GM19455 (cell line): Measurements from ENCODE around the gene NPTXR.
"Not testable (repeated sequence)": the region's sequence is repeated elsewhere in the genome, so short reads cannot be mapped to it uniquely, and the experiment has no call there.

Experiments
- ATAC-seq: cut with Tn5 transposase; IDR thresholded peaks from one replicate; pipeline ENCODE4 v1.9.1; 2021; ENCODE audit not compliant: unreplicated experiment

NPTXR gene

GRCh38 chr22:38832005-38832978 lies 11.5 kb downstream of the NPTXR start:
- no peak for ATAC-seq

DNA sequence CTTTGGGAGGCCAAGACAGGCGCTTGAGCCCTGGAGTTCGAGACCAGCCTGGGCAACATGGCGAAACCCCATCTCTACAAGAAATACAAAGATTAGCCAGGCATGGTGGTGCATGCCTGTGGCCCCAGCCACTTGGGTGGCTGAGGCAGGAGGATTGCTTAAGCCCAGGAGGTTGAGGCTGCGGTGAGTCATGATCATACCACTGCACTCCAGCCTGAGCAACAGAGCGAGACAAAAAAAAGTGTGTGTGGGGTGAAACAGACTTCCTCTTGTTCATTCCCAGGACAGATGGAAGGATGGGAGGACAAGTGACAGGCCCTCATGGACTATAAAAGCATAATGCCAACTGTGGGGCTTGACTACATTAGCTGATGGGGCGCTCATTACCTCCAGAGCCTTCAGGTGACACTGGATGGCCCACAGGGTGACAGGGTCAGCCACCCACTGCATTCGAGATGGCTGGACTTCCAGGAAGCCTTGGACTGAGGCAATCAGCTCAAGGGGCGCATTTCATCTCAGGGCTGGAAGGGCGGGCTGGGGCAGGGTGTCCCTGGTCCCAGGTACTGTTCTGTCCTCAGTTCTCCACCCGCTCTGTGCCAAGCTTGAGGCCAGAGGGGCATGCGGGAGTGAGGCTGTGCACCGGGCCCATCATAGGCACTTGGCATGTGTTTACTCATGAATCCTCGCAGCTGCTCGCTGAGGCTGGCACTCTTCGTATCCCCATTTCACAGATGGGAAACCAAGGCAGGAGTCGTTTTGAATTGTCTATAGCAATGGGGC lies 12.5 kb downstream of the NPTXR start:
- no peak for ATAC-seq

DNA sequence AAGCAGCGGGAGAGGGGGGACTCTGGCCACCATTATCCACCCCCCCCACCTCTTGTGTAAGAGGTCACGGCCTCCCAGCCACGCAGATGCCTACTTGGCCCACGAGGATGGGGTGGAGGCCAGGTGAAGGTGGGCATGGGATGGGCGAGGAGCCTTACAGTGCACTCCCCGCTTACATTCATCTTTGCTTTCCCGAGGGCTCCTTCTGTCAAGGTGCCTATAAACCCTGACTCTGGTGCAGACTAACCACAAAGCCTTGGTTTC lies 13.1 kb downstream of the NPTXR start:
- no peak for ATAC-seq

DNA sequence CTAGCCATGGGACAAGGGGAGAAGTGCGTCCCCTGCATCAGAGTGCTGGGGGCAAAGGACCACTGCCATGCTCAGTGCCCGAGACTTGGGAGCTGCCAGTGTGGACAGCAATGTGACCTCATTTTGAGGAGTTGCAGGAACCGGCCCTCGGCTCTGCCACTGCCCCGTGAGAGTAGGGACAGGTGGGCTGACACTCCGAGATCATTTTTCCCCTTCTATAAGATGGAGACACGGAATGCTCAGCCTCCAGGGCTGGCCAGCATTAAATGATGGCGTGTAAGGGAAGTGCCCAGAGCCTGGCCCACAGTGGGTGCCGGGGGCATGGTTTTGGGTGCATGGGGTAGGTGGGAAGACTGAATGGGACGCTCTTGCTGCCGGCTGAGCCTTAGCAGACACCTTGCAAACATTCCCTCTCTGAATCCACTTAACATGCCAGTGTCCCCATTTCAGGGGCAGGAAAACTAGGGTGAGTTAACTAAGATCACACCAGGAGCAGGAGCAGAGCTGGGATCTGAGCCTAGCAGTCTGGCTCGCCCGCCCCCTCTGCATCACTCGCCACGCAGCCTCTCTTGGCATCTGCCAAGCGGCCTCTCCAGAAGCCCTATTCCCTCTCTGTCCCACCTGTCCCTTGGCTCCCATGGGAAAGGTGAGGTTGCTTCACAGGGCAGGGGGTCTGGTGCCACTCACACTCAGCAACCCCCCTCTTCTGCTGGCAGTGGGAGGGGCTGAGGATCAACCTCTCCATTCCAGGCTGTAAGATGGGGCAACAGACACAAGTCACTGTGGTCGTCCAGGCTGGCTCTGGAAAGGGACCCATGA lies 13.6 kb downstream of the NPTXR start:
- ATAC-seq: no peak

DNA sequence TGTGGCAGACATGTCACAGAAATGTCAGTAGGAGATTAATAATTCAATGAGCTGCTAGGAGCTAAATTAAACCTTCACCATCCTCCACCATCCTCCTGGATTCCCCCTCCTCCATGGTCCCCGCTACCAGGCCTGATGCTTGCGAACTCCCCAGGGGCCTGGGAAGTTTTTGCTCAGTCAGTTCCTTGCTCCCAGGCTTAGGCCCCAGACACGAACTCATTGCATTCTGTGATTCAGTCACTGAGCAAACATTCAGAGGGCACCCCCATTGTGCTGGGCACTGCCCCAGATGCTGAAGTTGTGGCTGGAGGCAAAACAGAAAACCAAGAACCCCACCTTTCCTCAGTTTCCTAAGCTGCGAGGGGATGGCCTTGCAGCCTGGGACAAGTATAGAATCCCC lies 14.3 kb downstream of the NPTXR start:
- no peak for ATAC-seq

- no peak for ATAC-seq
Observed at GRCh38 chr22:38828616-38829205, 15.1 kb downstream of the NPTXR start.

GRCh38 chr22:38828191-38828590 lies 15.6 kb downstream of the NPTXR start:
- ATAC-seq: no peak

DNA sequence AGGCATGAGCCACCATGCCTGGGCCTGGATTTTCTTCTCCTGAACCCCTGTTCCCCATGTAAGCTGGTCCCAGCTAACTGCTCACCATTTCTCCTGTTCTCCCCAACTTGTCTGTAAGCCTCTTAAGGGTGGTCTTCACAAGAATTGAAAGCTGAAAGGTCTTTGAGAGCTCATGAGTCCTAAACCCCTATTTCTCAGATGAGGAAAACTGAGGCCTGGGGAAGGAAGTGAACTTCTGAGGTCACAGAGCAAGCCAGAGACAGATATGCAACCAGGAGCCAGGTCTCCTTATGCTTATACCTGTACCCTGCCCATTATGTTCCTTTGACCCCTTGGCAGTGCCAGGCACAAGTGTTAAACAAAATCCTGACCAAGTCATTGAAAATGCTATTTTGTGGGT lies 16.3 kb downstream of the NPTXR start:
- no peak for ATAC-seq

- ATAC-seq: no peak
Observed at GRCh38 chr22:38826801-38827200, 17.0 kb downstream of the NPTXR start.

DNA sequence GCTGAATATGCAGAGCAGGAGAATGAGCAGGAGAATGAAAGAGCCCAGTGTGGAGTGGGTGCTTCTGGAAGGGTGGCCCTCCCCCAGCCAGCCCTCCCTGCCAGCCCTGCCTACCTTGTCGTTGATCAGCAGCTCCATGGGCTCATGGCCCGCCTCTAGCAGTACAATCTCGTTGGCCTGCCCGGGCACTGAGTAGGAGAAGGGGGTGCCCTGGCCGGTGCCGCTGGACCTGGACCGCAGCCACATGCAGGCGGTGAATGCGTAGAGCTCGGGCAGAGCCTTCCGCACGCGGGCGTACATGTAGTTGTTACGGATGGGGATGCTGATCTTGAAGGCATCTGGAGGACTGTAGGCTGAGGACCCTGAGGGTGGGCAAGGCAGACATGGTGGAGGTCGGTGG lies 17.4 kb downstream of the NPTXR start:
- no peak for ATAC-seq

DNA sequence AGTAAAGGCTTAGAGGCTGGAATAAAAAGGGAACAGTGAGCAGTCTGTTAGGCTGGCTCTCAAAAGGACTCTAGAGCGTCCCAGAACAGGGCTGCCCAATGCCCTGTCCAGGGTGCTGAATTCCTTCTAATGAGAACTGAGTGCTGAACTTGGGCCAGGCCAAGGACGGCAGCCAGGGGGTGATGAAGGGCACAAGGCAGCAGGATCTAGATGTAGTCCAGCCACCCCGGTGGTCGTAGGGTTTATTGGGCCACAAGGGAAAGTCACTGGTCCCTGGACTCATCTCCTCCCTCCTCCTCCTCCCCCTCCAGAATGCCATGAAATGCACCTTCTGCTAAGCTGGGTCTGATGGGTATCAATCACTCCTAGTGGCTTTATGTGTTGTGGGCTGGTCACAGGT lies 19.2 kb downstream of the NPTXR start:
- no peak for ATAC-seq

- ATAC-seq: no peak
Observed at GRCh38 chr22:38823637-38824036, 20.2 kb downstream of the NPTXR start.

DNA sequence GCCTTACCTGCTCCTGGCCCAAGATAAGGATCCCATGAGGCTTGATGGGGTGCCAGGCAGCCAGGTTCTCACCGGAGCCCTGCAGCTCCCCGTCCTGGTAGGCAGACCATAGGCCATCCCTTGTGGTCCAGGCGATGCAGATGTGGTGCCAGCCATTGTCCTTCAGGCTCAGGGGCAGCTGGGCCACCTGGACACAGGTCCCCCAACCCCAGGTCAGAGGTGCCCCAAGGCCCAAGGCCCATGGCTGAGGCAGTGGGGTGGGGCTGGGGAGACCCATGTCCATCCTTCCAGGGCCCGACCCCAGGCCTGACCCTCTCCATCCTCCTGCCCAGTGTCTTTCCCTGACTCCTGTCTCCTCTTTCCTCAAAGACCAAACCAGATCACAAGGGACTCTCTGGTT lies 20.8 kb downstream of the NPTXR start:
- no peak for ATAC-seq

DNA sequence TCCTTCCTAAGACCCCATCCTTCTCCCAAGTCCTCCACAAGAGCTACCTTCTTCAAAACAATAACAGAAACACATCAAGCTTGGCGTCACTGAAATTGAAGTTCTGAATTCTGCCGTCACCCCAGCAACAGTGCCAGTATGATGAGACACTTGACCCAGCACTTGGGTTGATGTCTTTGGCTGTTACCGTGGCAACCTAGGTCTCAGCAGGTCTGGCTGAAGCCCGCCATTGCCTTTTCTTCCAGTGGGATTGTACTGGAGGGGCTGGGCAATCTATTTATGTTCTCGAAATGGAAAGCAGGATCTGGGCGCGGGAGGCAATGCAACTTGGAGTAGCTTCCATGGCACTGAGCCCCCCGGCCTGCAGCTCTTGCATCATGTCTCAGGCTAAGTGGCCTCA lies 23.8 kb downstream of the NPTXR start:
- no peak for ATAC-seq

GRCh38 chr22:38819387-38819940 lies 24.4 kb downstream of the NPTXR start:
- no peak for ATAC-seq

GRCh38 chr22:38817196-38817595 lies 26.6 kb downstream of the NPTXR start:
- ATAC-seq: no peak

- ATAC-seq: no peak
Observed at GRCh38 chr22:38815842-38816241, 28.0 kb downstream of the NPTXR start.

DNA sequence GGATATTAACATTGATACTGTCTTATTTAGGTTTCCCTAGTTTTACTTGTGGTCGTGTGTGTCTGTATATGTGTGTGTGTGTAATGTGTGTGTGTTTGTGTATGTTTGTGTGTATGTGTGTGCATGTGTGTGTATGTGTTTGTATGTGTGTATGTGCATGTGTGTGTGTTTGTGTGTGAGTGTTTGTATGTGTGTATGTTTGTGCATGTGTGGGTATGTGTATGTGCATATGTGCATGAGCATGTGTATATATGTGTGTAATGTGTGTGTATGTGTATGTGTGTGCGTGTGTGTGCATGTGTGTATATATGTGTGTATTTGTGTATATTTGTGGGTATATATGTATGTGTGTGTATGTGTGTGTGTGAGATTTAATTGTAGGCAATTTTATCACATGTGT lies 32.6 kb downstream of the NPTXR start:
- ATAC-seq: no peak

DNA sequence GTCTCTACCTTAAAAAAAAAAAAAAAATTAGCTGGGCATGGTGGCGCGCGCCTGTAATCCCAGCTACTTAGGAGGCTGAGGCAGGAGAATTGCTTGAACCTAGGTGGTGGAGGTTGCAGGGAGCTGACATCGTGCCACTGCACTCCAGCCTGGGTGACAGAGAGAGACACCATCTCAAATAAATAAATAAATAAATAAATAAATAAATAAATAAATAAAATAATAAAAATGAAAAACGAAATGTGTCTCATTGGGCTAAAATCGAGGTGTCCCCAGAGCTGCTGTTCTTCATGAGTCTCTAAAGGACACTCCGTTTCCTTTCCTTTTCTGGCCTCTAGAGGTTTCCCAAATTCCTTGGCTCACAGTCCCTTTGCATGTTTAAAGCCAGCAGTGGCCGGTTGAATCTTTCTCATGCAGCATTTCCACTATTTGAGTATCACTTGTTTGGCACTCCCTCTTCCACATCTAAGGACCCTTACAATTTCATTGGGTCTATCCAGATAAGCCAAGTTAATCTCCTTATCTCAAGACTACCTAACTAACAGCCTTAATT lies 38.7 kb downstream of the NPTXR start:
- ATAC-seq: not testable (repeated sequence)

DNA sequence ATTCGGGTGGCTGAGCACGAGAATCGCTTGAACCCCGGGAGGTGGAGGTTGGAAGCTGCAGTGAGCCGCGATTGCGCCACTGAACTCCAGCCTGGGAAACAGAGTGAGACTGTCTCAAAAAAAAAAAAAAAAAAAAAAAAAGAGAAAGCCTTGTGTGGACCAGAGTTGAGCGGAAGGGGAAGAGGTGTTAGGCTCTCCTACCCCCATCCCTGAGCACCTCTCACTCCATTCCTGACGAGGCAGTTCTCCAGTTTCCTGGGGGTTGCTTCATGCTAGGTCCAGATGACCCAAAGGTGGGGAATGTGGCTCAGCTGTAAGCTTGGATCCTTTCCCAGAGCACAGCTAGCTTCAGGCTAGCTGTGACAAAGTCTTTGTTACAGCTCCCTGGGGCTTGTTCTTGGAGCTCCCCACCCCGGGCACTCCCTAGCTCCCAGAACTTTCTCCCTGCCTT lies 41.1 kb downstream of the NPTXR start:
- no peak for ATAC-seq
